CD4-positive, alpha-beta T cell treated with Interleukin-21 for 1 hour (primary cell): ENCODE data around the gene SHOX.
"Not testable (repeated sequence)": the region's sequence is repeated elsewhere in the genome, so short reads cannot be mapped to it uniquely, and the experiment has no call there.

ENCODE experiments used
- DNase-seq: peaks from one replicate; pipeline ENCODE4 v3.0.0-alpha.2; 2020

The SHOX gene

DNA sequence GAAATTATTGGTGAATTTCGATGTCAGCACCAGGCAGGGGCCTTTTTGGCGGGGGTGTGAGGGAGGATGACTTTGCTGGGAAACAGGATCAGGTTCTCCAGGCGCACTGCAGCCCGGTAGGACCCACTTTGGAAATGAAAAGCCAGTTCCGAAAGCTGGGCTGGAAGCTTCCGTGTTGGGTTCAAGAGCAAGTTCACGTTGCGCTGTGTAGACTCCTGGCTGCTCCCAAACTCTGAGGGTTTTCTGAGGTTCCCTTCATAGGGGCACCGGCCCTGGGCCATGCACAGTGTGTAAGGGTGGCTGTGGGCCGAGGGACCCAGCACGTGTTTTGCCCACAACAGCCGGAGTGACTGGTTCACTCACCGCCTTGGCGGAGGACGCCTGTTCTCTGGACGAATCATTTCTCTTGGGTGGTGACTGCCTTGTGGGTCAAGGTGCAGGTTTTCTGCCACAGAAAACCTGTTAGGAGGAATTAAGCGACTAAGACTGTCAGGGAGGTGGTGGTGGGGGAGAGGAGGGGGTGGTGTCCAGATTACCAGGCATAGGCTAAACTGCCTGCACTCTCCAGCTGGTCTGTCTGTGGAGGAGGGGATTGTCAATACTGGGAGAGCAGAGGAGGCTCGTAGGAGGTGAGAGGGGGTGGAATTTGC, 8.0 kb downstream of the SHOX start:
- no peak for DNase-seq

GRCh38 chrX:639151-639550, 8.6 kb downstream of the SHOX start:
- no peak for DNase-seq

- DNase-seq: no peak
These were observed 10.1 kb downstream of the SHOX start for GRCh38 chrX:640641-641040.

- DNase-seq: no peak
These were observed 11.3 kb downstream of the SHOX start for GRCh38 chrX:641671-642435.

GRCh38 chrX:642436-643240, 12.0 kb downstream of the SHOX start:
- no peak for DNase-seq

DNA sequence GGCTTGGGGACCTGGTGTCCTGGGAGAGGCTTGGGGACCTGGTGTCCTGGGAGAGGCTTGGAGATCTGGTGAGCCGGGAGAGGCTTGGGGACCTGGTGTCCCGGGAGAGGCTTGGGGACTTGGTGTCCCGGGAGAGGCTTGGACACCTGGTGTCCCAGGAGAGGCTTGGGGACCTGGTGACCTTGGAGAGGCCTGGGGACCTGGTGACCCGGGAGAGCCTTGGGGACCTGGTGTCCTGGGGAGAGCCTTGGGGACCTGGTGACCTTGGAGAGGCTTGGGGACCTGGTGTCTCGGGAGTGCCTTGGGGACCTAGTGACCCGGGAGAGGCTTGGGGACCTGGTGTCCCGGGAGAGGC, 12.6 kb downstream of the SHOX start:
- DNase-seq: no peak

DNA sequence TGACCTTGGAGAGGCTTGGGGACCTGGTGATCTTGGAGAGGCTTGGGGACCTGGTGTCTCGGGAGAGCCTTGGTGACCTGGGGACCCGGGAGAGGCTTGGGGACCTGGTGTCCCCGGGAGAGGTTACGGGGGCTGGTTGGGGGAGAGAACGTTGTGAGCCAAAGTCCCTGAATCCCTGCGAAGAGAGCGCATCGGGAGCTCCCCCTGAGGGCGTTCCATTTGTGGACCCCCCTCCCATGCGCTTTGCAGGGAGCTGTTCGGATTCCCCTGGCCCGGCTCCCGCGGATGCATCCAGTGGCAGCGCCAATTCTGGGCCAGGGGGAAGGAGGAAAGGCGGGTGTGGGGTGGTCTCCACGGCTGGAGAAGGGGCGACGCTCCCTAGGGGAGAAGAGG, 13.3 kb downstream of the SHOX start:
- DNase-seq: no peak

DNA sequence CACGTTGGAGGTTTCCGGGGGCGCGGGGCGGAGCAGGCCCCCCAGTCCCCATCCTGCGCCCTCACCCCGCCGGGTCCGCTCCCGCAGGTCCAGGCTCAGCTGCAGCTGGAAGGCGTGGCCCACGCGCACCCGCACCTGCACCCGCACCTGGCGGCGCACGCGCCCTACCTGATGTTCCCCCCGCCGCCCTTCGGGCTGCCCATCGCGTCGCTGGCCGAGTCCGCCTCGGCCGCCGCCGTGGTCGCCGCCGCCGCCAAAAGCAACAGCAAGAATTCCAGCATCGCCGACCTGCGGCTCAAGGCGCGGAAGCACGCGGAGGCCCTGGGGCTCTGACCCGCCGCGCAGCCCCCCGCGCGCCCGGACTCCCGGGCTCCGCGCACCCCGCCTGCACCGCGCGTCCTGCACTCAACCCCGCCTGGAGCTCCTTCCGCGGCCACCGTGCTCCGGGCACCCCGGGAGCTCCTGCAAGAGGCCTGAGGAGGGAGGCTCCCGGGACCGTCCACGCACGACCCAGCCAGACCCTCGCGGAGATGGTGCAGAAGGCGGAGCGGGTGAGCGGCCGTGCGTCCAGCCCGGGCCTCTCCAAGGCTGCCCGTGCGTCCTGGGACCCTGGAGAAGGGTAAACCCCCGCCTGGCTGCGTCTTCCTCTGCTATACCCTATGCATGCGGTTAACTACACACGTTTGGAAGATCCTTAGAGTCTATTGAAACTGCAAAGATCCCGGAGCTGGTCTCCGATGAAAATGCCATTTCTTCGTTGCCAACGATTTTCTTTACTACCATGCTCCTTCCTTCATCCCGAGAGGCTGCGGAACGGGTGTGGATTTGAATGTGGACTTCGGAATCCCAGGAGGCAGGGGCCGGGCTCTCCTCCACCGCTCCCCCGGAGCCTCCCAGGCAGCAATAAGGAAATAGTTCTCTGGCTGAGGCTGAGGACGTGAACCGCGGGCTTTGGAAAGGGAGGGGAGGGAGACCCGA, 14.0 kb downstream of the SHOX start:
- no peak for DNase-seq

DNA sequence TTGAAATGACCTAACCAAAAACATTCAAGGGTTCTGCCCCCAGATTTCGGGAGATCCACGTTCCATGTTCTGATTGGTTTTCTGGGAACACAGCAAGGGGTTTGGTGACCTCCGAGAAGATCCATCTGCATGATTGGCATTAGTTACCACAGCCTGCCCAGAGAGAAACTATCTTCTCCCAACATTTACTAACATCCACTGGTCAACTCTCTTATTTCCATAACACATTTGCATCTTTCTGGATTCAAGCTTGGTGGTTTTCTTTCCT, 15.6 kb downstream of the SHOX start:
- no peak for DNase-seq

GRCh38 chrX:646796-647195, 16.2 kb downstream of the SHOX start:
- DNase-seq: no peak

DNA sequence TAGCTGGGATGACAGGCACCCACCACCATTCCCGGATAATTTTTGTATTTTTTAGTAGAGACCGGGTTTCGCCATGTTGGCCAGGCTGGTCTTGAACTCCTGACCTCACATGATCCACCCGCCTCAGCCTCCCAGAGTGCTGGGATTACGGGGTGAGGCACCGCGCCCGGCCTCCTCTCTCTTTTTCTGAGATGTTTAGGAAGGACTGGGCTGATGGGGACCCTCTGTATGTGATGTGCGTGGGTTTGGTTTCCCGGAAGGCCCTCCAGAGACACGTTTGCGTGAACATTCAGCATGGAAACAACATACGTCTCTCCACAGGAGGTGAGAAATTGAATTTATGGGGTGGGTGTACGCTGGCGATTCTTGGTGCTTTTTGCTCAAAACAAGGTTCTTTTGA, 18.6 kb downstream of the SHOX start:
- DNase-seq: no peak

GRCh38 chrX:650324-650723, 19.7 kb downstream of the SHOX start:
- no peak for DNase-seq

- DNase-seq: no peak
These were observed 20.2 kb downstream of the SHOX start for GRCh38 chrX:650811-651210.

GRCh38 chrX:651922-652321, 21.3 kb downstream of the SHOX start:
- DNase-seq: not testable (repeated sequence)

- DNase-seq: no peak
These were observed 21.8 kb downstream of the SHOX start for GRCh38 chrX:652341-652741.

DNA sequence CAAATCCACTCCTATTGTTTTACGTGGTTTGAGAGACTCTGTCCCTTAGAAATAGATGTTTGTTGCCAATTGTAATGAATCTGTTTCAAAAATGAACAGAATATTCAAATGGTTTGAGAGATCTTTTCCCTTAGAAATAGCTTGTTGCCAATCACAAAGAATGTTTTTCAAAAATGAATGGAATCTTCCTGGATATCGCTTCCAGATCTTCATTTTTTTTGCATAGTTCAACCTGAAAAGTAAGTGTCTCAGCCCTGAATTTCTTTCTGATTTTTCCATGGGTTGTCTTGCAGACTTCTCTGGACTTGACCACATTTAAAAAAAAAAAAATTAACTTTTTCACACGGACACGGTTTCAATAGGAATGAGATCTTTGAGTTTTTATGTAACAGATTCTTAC, 22.7 kb downstream of the SHOX start:
- no peak for DNase-seq

DNA sequence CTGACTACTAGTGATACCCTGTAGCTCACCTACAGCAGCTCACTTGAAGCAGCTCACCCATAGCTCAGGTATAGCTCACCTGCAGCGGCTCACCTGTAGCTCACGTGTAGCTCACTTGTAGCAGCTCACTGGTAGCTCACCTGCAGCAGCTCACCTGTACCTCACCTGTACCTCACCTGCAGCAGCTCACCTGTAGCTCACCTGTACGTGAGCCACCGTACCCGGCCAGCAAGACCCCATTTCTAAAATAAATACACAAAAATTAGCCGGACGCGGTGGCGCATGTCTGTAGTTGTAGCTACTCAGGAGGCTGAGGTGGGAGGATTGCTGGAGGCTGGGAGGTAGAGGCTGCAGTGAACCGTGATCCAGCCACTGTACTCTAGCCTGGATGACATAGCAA, 30.6 kb downstream of the SHOX start:
- DNase-seq: no peak

DNA sequence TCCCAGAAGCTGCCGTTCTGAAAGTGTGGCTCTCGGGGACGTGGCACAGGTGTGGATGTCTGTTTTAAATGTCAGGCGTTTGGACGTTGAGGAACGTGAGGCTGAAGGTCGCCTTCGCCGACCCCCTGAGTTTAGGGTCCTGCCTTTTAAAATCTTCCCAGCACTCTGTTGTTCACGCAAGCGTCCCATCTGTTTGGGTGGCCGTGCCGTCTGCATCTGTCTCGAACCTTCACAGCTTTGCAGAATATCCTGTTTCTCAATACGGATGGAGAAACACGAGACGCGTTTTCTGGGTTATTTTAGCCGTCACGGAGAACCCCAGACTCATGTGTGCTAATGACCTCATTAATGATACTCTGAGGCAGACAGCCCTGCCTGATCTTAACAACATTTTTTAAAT, 31.5 kb downstream of the SHOX start:
- no peak for DNase-seq

GRCh38 chrX:663841-664240, 33.2 kb downstream of the SHOX start:
- no peak for DNase-seq

GRCh38 chrX:666762-667720, 36.5 kb downstream of the SHOX start:
- DNase-seq: no peak

- no peak for DNase-seq
These were observed 40.1 kb downstream of the SHOX start for GRCh38 chrX:670645-671044.

GRCh38 chrX:672931-673330, 42.3 kb downstream of the SHOX start:
- DNase-seq: no peak
